HL-60 (cell line): ENCODE results near the gene RPS6KC1.

Source experiments
- DNase-seq, 2 experiments: peaks; one replicate each; pipeline ENCODE4 v3.0.0-alpha.2; 2010 to 2020; ENCODE audit warnings: low read depth in 1 of 2, low spot score in 1 of 2
- H3K27ac ChIP-seq: fragments of 250-450 bp; sonication (Bioruptor Pico); replicated peaks from 2 replicates; pipeline ENCODE4 v1.5.1; 2020; ENCODE audit warnings: mild to moderate bottlenecking, moderate library complexity
- H3K27me3 ChIP-seq: fragments of 250-450 bp; sonication (Bioruptor Pico); 2 replicates; pipeline ENCODE4 v1.5.1; 2021; ENCODE audit warnings: mild to moderate bottlenecking, moderate library complexity; ENCODE audit not compliant: insufficient read depth, poor library complexity, severe bottlenecking
- H3K4me3 ChIP-seq: replicated peaks from 2 replicates; pipeline ENCODE4 v1.5.1; 2011; ENCODE audit warnings: mild to moderate bottlenecking, control low read depth, low read length; ENCODE audit not compliant: insufficient read depth
- CTCF ChIP-seq: IDR thresholded peaks from one replicate; pipeline ENCODE4 v1.5.1; 2011; ENCODE audit warnings: low read length, control low read depth, inconsistent platforms; ENCODE audit not compliant: insufficient read depth
- GABPA ChIP-seq: IDR thresholded peaks from 2 replicates; pipeline ENCODE4 v1.6.1; 2012; ENCODE audit warnings: low read depth
- POLR2AphosphoS5 ChIP-seq: IDR thresholded peaks from 2 replicates; pipeline ENCODE4 v1.6.1; 2012; ENCODE audit warnings: low read depth
- REST ChIP-seq: IDR thresholded peaks from 2 replicates; pipeline ENCODE4 v1.6.1; 2012; ENCODE audit warnings: low read depth; ENCODE audit not compliant: insufficient replicate concordance
- SPI1 ChIP-seq: IDR thresholded peaks from 2 replicates; pipeline ENCODE4 v1.6.1; 2012; ENCODE audit warnings: low read depth, mild to moderate bottlenecking, borderline replicate concordance

The RPS6KC1 gene

GRCh38 chr1:213120386-213120785 is 69.3 kb downstream of the RPS6KC1 start:
- Histone ChIP-seq H3K4me3 (no peak overlapping the region), H3K27me3 (no peaks in the 10 kb centered on the region), H3K27ac (no peak overlapping the region)
- DNase-seq, result no peak
- TF ChIP-seq REST (no peak), SPI1 (no peak), POLR2AphosphoS5 (no peak), GABPA (no peak), CTCF (no peak)

- Histone ChIP-seq H3K27me3 (no peaks in the 10 kb centered on the region), H3K27ac (no peak overlapping the region), H3K4me3 (no peak overlapping the region)
- no peak for DNase-seq
- TF ChIP-seq SPI1 (no peak), GABPA (no peak), REST (no peak), POLR2AphosphoS5 (no peak), CTCF (no peak)
Measured at GRCh38 chr1:213120961-213121360, 69.9 kb downstream of the RPS6KC1 start.

GRCh38 chr1:213122514-213122929 is 71.5 kb downstream of the RPS6KC1 start:
- Histone ChIP-seq H3K27ac (no peak overlapping the region), H3K4me3 (no peak overlapping the region), H3K27me3 (no peaks in the 10 kb centered on the region)
- TF ChIP-seq SPI1, result no peak
- TF ChIP-seq CTCF, result no peak
- no peak for TF ChIP-seq GABPA
- TF ChIP-seq REST, result no peak
- no peak for TF ChIP-seq POLR2AphosphoS5
- no peak for DNase-seq
